ENCODE results near the gene AOPEP.

GRCh38 chr9:94851892-94852291, 125.4 kb downstream of the AOPEP start:
- TF ChIP-seq CTCF (conservative IDR thresholded peaks at IDR 0.05) = no peak
- TF ChIP-seq ZFX (IDR thresholded peaks at IDR 0.05) = no peak
